ENCODE results near the gene STK4.

- TF ChIP-seq KDM1A (IDR thresholded peaks at IDR 0.05; ENCODE audit: borderline replicate concordance, low read length) (no peak), CHD2 (IDR thresholded peaks at IDR 0.05; ENCODE audit: low read length) (no peak), CTCF (IDR thresholded peaks at IDR 0.05; ENCODE audit: control extremely low read depth in 1 of 3, insufficient read depth in 1 of 3, low read depth in 1 of 3, low read length in 3 of 3) (peak in 2 of 3 experiments; percentile 5 to 11; a peak in 2 of 4 replicates), CEBPB (IDR thresholded peaks at IDR 0.05; ENCODE audit: low read depth, low read length) (no peak), TAF7 (optimal IDR thresholded peaks at IDR 0.05; ENCODE audit: borderline replicate concordance, low read depth, low read length) (no peak), ATF2 (IDR thresholded peaks at IDR 0.05; ENCODE audit: low read length) (no peak), USF2 (IDR thresholded peaks at IDR 0.05; ENCODE audit: low read length) (no peak), SP1 (IDR thresholded peaks at IDR 0.05; ENCODE audit: low read depth, low read length) (no peak), POLR2AphosphoS5 (IDR thresholded peaks at IDR 0.05; ENCODE audit: low read depth, low read length) (no peak), POLR2A (IDR thresholded peaks at IDR 0.05; ENCODE audit: control extremely low read depth in 1 of 2, low read depth in 2 of 2, low read length in 2 of 2) (no peak), E2F6 (IDR thresholded peaks at IDR 0.05) (no peak), BCL11A (IDR thresholded peaks at IDR 0.05; ENCODE audit: low read depth in 2 of 2, low read length in 2 of 2) (no peak), SP4 (IDR thresholded peaks at IDR 0.05; ENCODE audit: low read length) (no peak)
These were observed 131.3 kb downstream of the STK4 start for GRCh38 chr20:45097485-45098102.

Measured in H1 (cell line).